Transverse colon (tissue), 4 donors: ENCODE data around the gene SI. TPM values are rescaled to one million over a fixed set of nuclear protein-coding genes. Genes with fewer than 3 reads are reported as not detected.
"Not testable (repeated sequence)": the region's sequence is repeated elsewhere in the genome, so short reads cannot be mapped to it uniquely, and the experiment has no call there.

Experiments
- DNase-seq: peaks from one replicate; pipeline ENCODE4 v3.0.0-alpha.2; 2019
- H3K27ac ChIP-seq, 4 donors: fragments of 200-600 bp; sonication (generic); 2 replicates each; pipeline ENCODE4 v1.5.1; 2016 to 2018; ENCODE audit warnings: inconsistent platforms in 4 of 4
- H3K27me3 ChIP-seq: fragments of 200-600 bp; sonication (generic); 2 replicates; pipeline ENCODE4 v1.5.1; 2017; ENCODE audit warnings: inconsistent platforms
- H3K36me3 ChIP-seq, 4 donors: fragments of 200-600 bp; sonication (generic); 2 replicates each; pipeline ENCODE4 v1.5.1; 2017 to 2019; ENCODE audit warnings: inconsistent platforms in 4 of 4
- H3K4me1 ChIP-seq, 4 donors: fragments of 200-600 bp; sonication (generic); 2 replicates each; pipeline ENCODE4 v1.5.1; 2017 to 2020; ENCODE audit warnings: inconsistent platforms in 4 of 4
- H3K4me3 ChIP-seq, 4 donors: fragments of 200-600 bp; sonication (generic); 1 replicate in 1 of 4; 2 replicates in 3 of 4; pipeline versions ENCODE4 v1.5.1 to v1.6.1; 2017 to 2019; ENCODE audit warnings: inconsistent platforms in 4 of 4
- H3K9me3 ChIP-seq, 2 donors: fragments of 200-600 bp; sonication (generic); 2 replicates each; pipeline ENCODE4 v1.5.1; 2017 to 2019; ENCODE audit warnings: inconsistent platforms in 2 of 2
- EP300 ChIP-seq: sonication (generic); formaldehyde crosslinking; IDR thresholded peaks from one replicate; pipeline ENCODE4 v1.6.1; 2017; ENCODE audit warnings: antibody characterized with exemption, low read depth
- POLR2A ChIP-seq: fragments of 450-650 bp; IDR thresholded peaks from one replicate; pipeline ENCODE4 v1.6.1; 2016; ENCODE audit warnings: antibody characterized with exemption, mild to moderate bottlenecking, moderate library complexity
- POLR2AphosphoS5 ChIP-seq, 3 donors: sonication (generic); formaldehyde crosslinking; IDR thresholded peaks; one replicate each; pipeline ENCODE4 v1.6.1; 2016; ENCODE audit warnings: antibody characterized with exemption in 3 of 3
- WGBS, 2 donors: methylation state at CpG; one replicate each; pipeline ENCODE4 v1.1.5; 2018; ENCODE audit warnings: low coverage in 1 of 2; 5-methylcytosine and 5-hydroxymethylcytosine counted together
- in situ Hi-C, 4 donors: fragments of 200-750 bp; cut with MboI; loops; one replicate each; pipeline versions ENCODE4 v1.15.0 to v1.15.1; 2017; ENCODE audit warnings: low sequenced_read_pairs in 3 of 4, low pct_ligation_motif_present in 1 of 4, low pct_unique_long_range_greater_than_20kb in 1 of 4
- intact Hi-C: fragments of 100-400 bp; cut with DNase I; formaldehyde crosslinking; loops from one replicate; pipeline ENCODE4 v1.15.1; 2023; ENCODE audit warnings: low total_unique reads
- total RNA-seq, 4 donors: library from RNA; depleted of rRNA; stranded (reverse); fragments of >200 nt; gene quantifications; one replicate each; pipeline ENCODE4 v1.1.0, GENCODE V29; 2016
- TF ChIP-seq, protein P1 (sequence below), 5 experiments: fragments of 200-600 bp in 3 of 5; fragments of 450-650 bp in 2 of 5; sonication (generic) in 3 of 5; IDR thresholded peaks; 1 replicate in 2 of 5; 2 replicates in 3 of 5; pipeline ENCODE4 v1.5.1; 2016 to 2017; ENCODE audit warnings: antibody characterized with exemption in 5 of 5, inconsistent platforms in 3 of 5, mild to moderate bottlenecking in 2 of 5, moderate library complexity in 1 of 5

Gene SI
- total RNA-seq, 4 donors from 2014 or later: 1.6 to 24.8 (median 16.9) TPM

DNA sequence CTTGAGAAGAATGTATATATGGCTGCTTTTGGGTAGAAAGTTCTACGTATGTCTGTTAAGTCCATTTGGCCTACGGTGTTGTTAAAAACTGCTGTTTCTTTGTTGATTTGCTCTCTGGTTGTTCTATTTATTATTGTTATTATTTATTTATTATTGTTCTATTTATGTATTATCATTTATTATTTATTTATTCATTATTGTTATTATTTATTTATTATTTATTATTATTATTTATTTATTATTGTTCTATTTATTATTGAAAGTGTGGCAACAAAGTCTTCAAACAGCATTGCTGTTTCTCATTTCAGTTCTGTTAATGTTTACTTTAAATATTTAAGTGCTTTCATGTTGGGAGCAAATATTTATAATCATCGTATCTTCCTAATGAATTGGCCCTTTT, 66.7 kb downstream of the SI start:
- TF ChIP-seq POLR2AphosphoS5 (IDR thresholded peaks at IDR 0.05) (no peak), EP300 (no peak), POLR2A (no peak)
- TF ChIP-seq, protein P1, sequence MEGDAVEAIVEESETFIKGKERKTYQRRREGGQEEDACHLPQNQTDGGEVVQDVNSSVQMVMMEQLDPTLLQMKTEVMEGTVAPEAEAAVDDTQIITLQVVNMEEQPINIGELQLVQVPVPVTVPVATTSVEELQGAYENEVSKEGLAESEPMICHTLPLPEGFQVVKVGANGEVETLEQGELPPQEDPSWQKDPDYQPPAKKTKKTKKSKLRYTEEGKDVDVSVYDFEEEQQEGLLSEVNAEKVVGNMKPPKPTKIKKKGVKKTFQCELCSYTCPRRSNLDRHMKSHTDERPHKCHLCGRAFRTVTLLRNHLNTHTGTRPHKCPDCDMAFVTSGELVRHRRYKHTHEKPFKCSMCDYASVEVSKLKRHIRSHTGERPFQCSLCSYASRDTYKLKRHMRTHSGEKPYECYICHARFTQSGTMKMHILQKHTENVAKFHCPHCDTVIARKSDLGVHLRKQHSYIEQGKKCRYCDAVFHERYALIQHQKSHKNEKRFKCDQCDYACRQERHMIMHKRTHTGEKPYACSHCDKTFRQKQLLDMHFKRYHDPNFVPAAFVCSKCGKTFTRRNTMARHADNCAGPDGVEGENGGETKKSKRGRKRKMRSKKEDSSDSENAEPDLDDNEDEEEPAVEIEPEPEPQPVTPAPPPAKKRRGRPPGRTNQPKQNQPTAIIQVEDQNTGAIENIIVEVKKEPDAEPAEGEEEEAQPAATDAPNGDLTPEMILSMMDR (IDR thresholded peaks at IDR 0.05): no peak
- intact Hi-C loops: no loop called here
- Histone ChIP-seq H3K27me3 (no peaks in the 10 kb centered on the region), H3K36me3 (no peaks in the 10 kb centered on the region), H3K27ac (no peak overlapping the region), H3K9me3 (no peaks in the 10 kb centered on the region), H3K4me3 (no peak overlapping the region), H3K4me1 (no peaks in the 10 kb centered on the region)
- in situ Hi-C loops: no loop called here
- 85 to 92% methylated on average over 3 of the region's 3 CpGs for WGBS, 2 donors
- no peak for DNase-seq

DNA sequence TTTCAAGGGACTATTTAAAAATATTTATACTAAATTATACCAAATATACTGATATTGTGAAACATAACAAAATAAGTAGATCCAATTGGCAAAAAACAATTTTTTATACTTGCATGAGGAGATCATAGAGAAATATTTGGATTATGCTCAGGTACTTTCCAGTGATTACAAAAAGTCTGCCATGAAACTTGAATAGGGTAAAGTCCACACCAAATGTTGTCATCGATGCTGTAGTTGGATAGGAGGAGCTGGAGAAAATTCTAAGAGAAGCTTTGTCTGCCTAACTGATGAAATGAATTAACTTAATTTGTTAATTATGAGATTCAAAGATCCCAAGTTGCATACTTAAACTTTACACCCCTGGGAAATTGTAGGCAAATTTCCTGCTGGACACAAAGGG, 93.3 kb downstream of the SI start:
- no peak for DNase-seq
- TF ChIP-seq POLR2A: no peak
- TF ChIP-seq POLR2AphosphoS5 (IDR thresholded peaks at IDR 0.05): no peak
- TF ChIP-seq, protein P1 (IDR thresholded peaks at IDR 0.05): no peak
- TF ChIP-seq EP300: no peak
- WGBS, 2 donors: 40% methylated on average over 1 of the region's 1 CpG
- H3K4me1 ChIP-seq: no peaks in the 10 kb centered on the region
- H3K4me3 ChIP-seq: no peak overlapping the region
- H3K9me3 ChIP-seq: no peaks in the 10 kb centered on the region
- intact Hi-C loops (no loop called here), in situ Hi-C loops (no loop called here)
- no peak overlapping the region for H3K27ac ChIP-seq
- no peaks in the 10 kb centered on the region for H3K27me3 ChIP-seq
- no peaks in the 10 kb centered on the region for H3K36me3 ChIP-seq

- TF ChIP-seq EP300 (no peak), POLR2A (no peak), POLR2AphosphoS5 (IDR thresholded peaks at IDR 0.05) (no peak)
- TF ChIP-seq, protein P1 (IDR thresholded peaks at IDR 0.05): no peak
These were observed 115.7 kb downstream of the SI start for GRCh38 chr3:164962610-164963009.

DNA sequence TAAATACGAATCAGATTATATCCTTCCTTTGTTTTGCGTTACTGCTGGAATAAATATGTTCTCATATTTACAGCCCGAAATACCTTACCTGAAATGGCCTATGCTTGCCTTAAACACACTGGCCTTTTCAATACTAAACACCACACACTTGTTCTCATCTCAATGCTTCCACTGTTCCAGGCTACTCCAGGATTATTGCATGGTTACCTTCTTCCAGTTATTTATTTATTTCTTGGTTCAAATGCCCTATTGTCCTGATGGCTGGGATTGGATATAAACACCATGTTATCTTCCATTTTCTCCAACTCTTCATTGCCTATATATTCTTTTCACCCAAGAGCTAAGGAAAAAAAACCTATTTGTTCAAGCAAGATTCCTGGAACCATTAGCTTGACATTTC, 125.3 kb downstream of the SI start:
- 78 to 79% methylated on average over 3 of the region's 3 CpGs for WGBS, 2 donors
- Histone ChIP-seq H3K27me3 (no peaks in the 10 kb centered on the region), H3K4me1 (no peaks in the 10 kb centered on the region), H3K9me3 (no peaks in the 10 kb centered on the region), H3K36me3 (no peaks in the 10 kb centered on the region), H3K4me3 (no peak overlapping the region), H3K27ac (no peak overlapping the region)
- TF ChIP-seq POLR2AphosphoS5 (IDR thresholded peaks at IDR 0.05): no peak
- TF ChIP-seq, protein P1 (IDR thresholded peaks at IDR 0.05): no peak
- TF ChIP-seq POLR2A: no peak
- no peak for TF ChIP-seq EP300
- intact Hi-C loops (no loop called here), in situ Hi-C loops (no loop called here)
- DNase-seq: no peak

More at GRCh38 chr3:164962610-164963009, 115.7 kb downstream of the SI start:
- Histone ChIP-seq H3K36me3 (no peaks in the 10 kb centered on the region), H3K9me3 (no peaks in the 10 kb centered on the region), H3K4me3 (no peak overlapping the region), H3K27me3 (no peaks in the 10 kb centered on the region), H3K27ac (no peak overlapping the region), H3K4me1 (no peaks in the 10 kb centered on the region)
- no peak for DNase-seq
- in situ Hi-C loops (no loop called here), intact Hi-C loops (no loop called here)
- 79 to 82% methylated on average over 4 to 6 of the region's 6 CpGs for WGBS, 2 donors

DNA sequence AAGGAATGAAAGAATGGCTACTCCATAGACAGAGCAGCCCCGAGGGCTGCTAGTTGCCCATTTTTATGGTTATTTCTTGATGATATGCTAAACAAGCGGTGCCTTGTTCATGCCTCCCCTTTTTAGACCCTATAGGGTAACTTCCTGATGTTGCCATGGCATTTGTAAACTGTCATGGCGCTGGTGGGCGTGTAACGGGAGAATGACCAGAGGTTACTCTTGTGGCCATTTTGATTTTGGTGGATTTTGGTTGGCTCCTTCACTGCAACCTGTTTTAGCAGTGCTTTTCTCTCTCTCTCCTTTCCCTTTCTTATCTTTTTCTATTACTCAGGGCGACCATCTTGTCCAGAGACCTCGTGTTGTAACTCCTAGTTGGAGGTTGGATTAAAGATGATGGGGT, 126.9 kb downstream of the SI start:
- in situ Hi-C loops, intact Hi-C loops: not testable (repeated sequence)

More for the DNA sequence above, 126.9 kb downstream of the SI start:
- not testable (repeated sequence) for H3K27ac ChIP-seq, H3K4me1 ChIP-seq, DNase-seq, H3K9me3 ChIP-seq, H3K36me3 ChIP-seq, H3K4me3 ChIP-seq, H3K27me3 ChIP-seq
- WGBS, 2 donors: 79 to 85% methylated on average over 6 to 7 of the region's 7 CpGs
